NCI-H345 treated with DMSO at 0.1 percent for 48 hours (cell line): Measurements from ENCODE around the gene LAMB1.

Experiments
- DNase-seq: peaks from one replicate; lab custom pipeline; 2025; ENCODE audit not compliant: unreplicated experiment; lab: John Stamatoyannopoulos, UW

The LAMB1 gene

GRCh38 chr7:107949443-107949935 is 53.5 kb downstream of the LAMB1 start:
- DNase-seq = no peak

- no peak for DNase-seq
Observed at GRCh38 chr7:107948645-107949442, 54.1 kb downstream of the LAMB1 start.

DNA sequence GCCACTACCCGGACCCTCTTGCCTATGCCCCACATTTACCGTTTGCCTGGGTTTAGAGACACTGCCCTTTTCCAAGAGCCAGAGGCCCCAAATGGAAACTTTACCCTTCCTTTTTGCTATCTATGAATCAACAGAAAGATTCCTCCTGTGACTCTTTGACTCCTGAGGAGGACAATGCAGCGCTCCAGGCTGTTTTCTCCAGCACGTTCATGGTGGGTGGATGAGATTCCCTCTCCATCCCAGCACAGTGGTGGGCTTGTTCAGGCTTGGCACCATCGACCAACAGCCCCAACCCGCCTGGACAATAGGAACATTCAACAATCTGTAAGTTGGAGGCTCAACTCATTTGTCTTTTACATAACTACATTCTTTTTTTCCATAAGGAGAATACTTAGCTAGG is 56.1 kb downstream of the LAMB1 start:
- no peak for DNase-seq

DNA sequence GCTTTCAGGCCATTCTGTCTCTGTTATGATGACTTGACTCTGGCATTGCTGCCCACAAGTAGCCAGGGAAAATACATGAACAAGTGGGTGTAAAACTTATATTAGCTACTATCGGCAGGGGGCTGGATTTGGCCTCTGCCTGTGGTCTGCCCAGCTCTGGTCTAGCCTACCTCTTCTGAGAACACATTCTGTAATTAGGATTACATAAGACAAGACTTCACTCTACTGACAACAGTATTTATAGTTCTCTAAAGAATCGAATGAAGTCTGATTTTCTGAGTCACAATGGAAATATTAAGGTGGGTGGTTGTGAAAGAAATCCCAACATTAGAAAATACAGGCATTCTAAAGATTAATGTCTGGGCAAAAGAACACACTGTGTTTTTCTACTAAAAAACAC is 56.5 kb downstream of the LAMB1 start:
- no peak for DNase-seq

GRCh38 chr7:107945332-107945731 is 57.6 kb downstream of the LAMB1 start:
- DNase-seq = no peak

- no peak for DNase-seq
Observed at GRCh38 chr7:107944411-107945169, 58.4 kb downstream of the LAMB1 start.

- no peak for DNase-seq
Observed at GRCh38 chr7:107943018-107943417, 59.9 kb downstream of the LAMB1 start.

DNA sequence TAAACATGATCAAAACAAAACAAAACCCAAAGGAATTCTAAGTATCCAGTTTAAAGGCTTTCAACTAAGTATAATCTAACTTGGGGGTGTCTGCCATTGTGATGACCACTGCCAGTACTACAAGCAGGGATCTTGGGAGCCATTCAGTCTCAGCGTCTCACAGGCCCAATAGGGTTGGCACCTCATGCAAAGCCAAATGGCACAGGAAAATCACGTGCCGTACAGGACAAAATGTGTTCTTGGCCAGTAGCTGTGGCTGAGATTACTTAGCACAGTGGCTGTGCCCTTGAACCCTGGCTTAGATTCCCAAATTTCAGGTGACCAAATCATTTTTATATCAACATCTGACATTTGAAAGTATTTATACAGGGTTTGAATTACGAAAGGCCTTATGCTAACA is 62.0 kb downstream of the LAMB1 start:
- no peak for DNase-seq

DNA sequence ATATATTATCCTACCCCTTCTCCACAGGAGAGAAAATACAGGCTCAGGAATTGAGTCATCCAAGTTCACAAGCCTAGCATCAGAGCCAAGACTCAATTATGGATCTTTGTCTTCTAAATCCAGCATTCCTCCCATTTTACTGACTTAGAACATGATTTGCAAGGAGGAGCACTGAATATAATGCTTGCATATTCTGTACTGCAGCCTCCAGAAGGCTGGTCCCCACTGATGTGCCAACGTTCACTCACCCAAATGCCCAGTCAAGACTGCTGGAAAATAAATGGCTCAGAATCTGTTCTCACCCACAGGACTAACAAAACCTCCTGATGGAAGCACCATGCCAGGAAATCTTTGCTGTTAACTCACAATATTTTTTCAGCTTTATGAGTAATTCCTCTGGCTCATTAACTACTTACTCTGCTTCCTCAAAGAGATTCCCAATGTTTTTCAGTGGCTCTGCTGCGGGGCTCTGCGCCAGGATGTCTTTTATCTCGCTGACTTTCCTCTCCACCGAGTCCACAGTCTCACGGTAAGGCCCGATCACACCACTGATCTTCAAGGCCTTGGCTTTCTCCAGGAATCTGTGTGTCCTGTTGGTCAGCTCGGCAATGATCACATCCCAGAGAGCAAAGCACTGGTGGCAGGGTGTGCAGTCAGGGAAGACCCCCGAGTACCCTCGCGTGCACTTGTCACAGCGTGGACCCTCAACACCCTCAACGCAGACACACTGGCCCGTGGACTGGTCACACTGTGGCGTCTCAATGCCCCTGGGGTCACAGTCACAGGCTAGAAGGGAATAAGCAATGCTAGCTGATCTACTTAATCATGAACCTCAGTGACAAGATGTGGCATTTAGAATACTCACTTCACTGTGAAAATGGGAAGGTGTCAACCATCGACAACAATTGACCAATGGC is 63.1 kb downstream of the LAMB1 start:
- no peak for DNase-seq

GRCh38 chr7:107938456-107939250 is 64.3 kb downstream of the LAMB1 start:
- DNase-seq = no peak

DNA sequence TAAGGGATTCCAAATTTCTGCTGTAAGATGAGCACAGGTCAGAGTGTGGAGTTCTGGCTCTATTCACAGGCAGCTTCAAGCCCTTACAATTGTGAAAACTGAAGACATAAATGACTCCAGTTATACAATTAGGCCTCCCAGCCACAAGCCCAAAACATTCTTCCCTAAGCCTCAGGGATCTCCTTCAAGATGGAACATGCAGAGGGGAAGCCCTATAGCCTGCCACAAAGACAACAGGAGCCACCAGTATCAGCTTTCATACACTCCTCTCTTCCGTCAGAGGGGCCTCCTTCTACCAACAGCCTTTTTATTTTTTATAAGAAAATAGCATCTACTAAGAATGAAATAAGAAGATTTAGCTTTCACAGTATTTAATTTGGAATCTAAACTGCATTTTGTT is 65.4 kb downstream of the LAMB1 start:
- DNase-seq = no peak

- DNase-seq = no peak
Observed at GRCh38 chr7:107936312-107936711, 66.6 kb downstream of the LAMB1 start.

DNA sequence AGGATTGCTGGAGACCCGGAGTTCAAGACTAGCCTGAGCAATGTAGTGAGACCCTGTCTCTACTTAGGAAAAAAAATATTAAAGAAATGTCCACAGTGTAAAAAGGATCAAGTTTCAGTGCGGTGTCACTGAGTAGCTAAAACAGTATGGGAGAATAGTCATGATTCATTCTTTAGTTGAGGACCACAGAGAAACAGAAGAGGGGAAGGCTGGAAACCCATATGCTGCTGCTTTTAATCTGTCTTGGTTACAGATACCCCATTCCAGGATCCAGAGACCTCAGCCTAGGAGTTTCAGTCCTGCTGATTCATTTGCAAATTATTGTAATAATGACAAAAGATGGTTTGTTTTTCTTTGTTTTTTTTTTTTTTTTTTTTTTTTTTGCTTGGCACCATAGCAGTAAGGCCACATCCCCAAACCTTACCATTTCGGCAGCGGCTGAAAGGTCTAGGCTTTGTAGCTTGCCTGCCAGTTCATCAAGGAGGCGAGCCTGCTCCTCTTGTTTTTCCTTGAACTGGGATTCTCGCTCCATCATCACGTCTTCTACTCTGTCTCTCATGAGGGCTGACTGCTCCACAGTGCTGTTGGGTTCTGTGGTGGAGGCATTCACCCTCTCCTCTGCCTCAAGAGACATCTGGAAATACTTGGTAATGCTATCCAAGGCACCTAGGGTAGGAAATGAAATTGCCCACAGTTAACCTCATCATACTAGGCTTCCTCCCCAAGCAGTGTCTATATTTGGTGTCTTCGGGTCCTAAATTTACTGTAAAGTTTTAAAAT is 67.8 kb downstream of the LAMB1 start:
- no peak for DNase-seq

GRCh38 chr7:107933386-107934013 is 69.5 kb downstream of the LAMB1 start:
- no peak for DNase-seq

GRCh38 chr7:107932805-107933204 is 70.2 kb downstream of the LAMB1 start:
- no peak for DNase-seq

- no peak for DNase-seq
Observed at GRCh38 chr7:107931740-107932515, 71.0 kb downstream of the LAMB1 start.

GRCh38 chr7:107926481-107926880 is 76.5 kb downstream of the LAMB1 start:
- no peak for DNase-seq

DNA sequence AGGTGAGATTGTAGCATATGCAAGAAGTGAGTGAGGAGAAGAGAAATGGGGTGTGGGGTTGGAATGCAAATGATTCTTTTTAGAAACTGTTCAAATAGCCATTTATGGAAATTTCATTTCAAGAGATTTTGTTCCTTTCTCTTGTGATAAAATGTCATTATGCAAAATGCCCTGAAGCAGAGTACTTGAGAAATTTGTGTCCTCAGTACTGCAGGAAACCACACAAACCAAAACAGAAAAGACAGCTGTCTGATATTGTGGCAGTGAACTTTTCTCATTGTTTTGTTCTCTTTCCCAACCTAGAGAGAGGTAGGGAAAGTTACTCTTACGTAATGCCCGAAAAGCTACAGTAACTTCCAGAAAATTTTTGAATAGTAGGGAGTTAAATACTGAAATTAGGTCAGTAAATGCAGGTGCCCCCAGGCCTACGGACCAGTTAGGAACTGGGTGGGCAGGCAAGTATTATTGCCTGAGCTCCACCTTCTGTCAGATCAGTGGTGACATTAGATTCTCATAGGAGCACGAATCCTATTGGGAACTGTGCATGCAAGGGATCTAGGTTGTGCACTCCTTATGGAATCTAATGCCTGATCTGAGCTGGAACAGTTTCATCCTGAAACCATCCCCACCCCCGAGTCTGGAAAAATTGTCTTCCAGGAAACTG is 78.0 kb downstream of the LAMB1 start:
- DNase-seq = no peak
